ENCODE data around the gene ARHGEF3.
A peak's percentile ranks its signal among the peaks of the same experiment; 100 is the strongest.

ARHGEF3 gene

DNA sequence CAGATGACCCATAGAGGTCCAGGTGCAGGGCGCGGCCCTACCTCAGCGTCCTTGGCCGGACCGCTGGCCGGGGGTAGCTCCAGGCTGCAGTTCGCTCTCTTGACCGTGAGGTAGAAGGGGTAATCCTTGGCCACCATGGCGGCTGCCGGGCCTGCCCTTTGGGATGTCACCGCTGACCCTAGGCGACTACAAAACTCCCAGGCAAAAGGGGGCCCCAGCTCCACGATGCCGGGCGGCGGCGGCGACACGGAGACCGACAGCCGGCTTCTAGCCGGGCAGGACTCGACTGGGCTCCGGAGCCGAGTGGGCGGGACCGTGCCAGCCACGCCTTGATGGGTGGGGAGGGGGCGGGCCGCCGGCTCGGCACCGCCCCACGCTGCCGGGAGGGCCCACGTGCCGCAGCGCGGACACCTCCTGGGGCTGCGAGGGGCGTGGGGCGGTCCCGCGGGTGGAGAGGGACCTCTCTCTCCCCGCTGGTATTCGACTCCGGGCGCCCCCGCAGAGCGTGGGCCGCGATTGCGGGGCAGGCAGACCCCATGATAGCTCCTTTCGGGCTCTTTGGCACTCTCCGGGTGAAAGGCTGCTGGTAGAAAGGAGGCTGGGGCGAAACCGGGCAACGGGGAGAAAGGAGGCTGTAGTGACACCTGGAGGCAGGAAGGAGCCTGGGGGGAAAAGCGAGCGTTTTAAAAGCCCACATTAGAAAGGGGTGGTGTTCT, at the start of gene ARHGEF3 (continued):
- TF ChIP-seq ZNF423 (tag by site-specific recombination; IDR thresholded peaks at IDR 0.05) (0 out of 2 replicates have a peak, but pooled peaks have one; percentile 18), ZNF274 (IDR thresholded peaks at IDR 0.05; ENCODE audit: low read length) (no peak), ZNF274 (tag by site-specific recombination; IDR thresholded peaks at IDR 0.05; ENCODE audit: borderline replicate concordance) (no peak), ZNF514 (tag by site-specific recombination; IDR thresholded peaks at IDR 0.05) (no peak), ZNF169 (tag by site-specific recombination; IDR thresholded peaks at IDR 0.05) (no peak), ZNF585B (tag by site-specific recombination; IDR thresholded peaks at IDR 0.05) (no peak), ZNF114 (tag by site-specific recombination; IDR thresholded peaks at IDR 0.05) (no peak), ZNF571 (tag by site-specific recombination; IDR thresholded peaks at IDR 0.05) (no peak), ZNF747 (tag by site-specific recombination; IDR thresholded peaks at IDR 0.05) (no peak), YY1 (tag by site-specific recombination; IDR thresholded peaks at IDR 0.05) (no peak), GLI2 (tag by site-specific recombination; IDR thresholded peaks at IDR 0.05; ENCODE audit: borderline replicate concordance, low read depth) (no peak), MEIS1 (CRISPR knock-in tag; IDR thresholded peaks at IDR 0.05; ENCODE audit: borderline replicate concordance) (no peak), ZNF341 (tag by site-specific recombination; IDR thresholded peaks at IDR 0.05; ENCODE audit: low read depth) (no peak), ZFP37 (tag by site-specific recombination; IDR thresholded peaks at IDR 0.05) (no peak), KLF9 (tag by site-specific recombination; IDR thresholded peaks at IDR 0.05; ENCODE audit: low read depth) (peak; percentile 89), ZNF624 (tag by site-specific recombination; IDR thresholded peaks at IDR 0.05) (no peak), ZNF132 (tag by site-specific recombination; IDR thresholded peaks at IDR 0.05; ENCODE audit: borderline replicate concordance) (no peak), ZBTB1 (tag by site-specific recombination; IDR thresholded peaks at IDR 0.05) (no peak), ZNF660 (tag by site-specific recombination; IDR thresholded peaks at IDR 0.05) (0 out of 2 replicates have a peak, but pooled peaks have one; percentile 63)
- TF ChIP-seq, protein P1, sequence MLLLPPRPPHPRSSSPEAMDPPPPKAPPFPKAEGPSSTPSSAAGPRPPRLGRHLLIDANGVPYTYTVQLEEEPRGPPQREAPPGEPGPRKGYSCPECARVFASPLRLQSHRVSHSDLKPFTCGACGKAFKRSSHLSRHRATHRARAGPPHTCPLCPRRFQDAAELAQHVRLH (tag by site-specific recombination; IDR thresholded peaks at IDR 0.05), result no peak
- TF ChIP-seq, protein P2, sequence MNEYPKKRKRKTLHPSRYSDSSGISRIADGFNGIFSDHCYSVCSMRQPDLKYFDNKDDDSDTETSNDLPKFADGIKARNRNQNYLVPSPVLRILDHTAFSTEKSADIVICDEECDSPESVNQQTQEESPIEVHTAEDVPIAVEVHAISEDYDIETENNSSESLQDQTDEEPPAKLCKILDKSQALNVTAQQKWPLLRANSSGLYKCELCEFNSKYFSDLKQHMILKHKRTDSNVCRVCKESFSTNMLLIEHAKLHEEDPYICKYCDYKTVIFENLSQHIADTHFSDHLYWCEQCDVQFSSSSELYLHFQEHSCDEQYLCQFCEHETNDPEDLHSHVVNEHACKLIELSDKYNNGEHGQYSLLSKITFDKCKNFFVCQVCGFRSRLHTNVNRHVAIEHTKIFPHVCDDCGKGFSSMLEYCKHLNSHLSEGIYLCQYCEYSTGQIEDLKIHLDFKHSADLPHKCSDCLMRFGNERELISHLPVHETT (tag by site-specific recombination; IDR thresholded peaks at IDR 0.05), result no peak
- TF ChIP-seq, protein P3, sequence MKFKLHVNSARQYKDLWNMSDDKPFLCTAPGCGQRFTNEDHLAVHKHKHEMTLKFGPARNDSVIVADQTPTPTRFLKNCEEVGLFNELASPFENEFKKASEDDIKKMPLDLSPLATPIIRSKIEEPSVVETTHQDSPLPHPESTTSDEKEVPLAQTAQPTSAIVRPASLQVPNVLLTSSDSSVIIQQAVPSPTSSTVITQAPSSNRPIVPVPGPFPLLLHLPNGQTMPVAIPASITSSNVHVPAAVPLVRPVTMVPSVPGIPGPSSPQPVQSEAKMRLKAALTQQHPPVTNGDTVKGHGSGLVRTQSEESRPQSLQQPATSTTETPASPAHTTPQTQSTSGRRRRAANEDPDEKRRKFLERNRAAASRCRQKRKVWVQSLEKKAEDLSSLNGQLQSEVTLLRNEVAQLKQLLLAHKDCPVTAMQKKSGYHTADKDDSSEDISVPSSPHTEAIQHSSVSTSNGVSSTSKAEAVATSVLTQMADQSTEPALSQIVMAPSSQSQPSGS (tag by site-specific recombination; IDR thresholded peaks at IDR 0.05; ENCODE audit: low read depth), result no peak
- TF ChIP-seq, protein P4, sequence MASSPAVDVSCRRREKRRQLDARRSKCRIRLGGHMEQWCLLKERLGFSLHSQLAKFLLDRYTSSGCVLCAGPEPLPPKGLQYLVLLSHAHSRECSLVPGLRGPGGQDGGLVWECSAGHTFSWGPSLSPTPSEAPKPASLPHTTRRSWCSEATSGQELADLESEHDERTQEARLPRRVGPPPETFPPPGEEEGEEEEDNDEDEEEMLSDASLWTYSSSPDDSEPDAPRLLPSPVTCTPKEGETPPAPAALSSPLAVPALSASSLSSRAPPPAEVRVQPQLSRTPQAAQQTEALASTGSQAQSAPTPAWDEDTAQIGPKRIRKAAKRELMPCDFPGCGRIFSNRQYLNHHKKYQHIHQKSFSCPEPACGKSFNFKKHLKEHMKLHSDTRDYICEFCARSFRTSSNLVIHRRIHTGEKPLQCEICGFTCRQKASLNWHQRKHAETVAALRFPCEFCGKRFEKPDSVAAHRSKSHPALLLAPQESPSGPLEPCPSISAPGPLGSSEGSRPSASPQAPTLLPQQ (tag by site-specific recombination; IDR thresholded peaks at IDR 0.05), result peak; percentile 93
- TF ChIP-seq, protein P5, sequence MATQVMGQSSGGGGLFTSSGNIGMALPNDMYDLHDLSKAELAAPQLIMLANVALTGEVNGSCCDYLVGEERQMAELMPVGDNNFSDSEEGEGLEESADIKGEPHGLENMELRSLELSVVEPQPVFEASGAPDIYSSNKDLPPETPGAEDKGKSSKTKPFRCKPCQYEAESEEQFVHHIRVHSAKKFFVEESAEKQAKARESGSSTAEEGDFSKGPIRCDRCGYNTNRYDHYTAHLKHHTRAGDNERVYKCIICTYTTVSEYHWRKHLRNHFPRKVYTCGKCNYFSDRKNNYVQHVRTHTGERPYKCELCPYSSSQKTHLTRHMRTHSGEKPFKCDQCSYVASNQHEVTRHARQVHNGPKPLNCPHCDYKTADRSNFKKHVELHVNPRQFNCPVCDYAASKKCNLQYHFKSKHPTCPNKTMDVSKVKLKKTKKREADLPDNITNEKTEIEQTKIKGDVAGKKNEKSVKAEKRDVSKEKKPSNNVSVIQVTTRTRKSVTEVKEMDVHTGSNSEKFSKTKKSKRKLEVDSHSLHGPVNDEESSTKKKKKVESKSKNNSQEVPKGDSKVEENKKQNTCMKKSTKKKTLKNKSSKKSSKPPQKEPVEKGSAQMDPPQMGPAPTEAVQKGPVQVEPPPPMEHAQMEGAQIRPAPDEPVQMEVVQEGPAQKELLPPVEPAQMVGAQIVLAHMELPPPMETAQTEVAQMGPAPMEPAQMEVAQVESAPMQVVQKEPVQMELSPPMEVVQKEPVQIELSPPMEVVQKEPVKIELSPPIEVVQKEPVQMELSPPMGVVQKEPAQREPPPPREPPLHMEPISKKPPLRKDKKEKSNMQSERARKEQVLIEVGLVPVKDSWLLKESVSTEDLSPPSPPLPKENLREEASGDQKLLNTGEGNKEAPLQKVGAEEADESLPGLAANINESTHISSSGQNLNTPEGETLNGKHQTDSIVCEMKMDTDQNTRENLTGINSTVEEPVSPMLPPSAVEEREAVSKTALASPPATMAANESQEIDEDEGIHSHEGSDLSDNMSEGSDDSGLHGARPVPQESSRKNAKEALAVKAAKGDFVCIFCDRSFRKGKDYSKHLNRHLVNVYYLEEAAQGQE (tag by site-specific recombination; IDR thresholded peaks at IDR 0.05), result no peak
- TF ChIP-seq, protein P6, sequence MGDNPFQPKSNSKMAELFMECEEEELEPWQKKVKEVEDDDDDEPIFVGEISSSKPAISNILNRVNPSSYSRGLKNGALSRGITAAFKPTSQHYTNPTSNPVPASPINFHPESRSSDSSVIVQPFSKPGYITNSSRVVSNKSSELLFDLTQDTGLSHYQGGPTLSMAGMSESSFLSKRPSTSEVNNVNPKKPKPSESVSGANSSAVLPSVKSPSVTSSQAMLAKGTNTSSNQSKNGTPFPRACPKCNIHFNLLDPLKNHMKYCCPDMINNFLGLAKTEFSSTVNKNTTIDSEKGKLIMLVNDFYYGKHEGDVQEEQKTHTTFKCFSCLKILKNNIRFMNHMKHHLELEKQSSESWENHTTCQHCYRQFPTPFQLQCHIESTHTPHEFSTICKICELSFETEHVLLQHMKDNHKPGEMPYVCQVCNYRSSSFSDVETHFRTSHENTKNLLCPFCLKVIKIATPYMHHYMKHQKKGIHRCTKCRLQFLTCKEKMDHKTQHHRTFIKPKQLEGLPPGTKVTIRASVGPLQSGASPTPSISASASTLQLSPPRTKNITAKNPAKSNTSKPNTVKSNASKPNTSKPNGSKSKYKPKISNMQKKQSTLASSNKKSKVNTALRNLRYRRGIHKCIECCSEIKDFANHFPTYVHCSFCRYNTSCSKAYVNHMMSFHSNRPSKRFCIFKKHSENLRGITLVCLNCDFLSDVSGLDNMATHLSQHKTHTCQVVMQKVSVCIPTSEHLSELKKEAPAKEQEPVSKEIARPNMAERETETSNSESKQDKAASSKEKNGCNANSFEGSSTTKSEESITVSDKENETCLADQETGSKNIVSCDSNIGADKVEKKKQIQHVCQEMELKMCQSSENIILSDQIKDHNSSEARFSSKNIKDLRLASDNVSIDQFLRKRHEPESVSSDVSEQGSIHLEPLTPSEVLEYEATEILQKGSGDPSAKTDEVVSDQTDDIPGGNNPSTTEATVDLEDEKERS (tag by site-specific recombination; IDR thresholded peaks at IDR 0.05), result no peak
- TF ChIP-seq, protein P7, sequence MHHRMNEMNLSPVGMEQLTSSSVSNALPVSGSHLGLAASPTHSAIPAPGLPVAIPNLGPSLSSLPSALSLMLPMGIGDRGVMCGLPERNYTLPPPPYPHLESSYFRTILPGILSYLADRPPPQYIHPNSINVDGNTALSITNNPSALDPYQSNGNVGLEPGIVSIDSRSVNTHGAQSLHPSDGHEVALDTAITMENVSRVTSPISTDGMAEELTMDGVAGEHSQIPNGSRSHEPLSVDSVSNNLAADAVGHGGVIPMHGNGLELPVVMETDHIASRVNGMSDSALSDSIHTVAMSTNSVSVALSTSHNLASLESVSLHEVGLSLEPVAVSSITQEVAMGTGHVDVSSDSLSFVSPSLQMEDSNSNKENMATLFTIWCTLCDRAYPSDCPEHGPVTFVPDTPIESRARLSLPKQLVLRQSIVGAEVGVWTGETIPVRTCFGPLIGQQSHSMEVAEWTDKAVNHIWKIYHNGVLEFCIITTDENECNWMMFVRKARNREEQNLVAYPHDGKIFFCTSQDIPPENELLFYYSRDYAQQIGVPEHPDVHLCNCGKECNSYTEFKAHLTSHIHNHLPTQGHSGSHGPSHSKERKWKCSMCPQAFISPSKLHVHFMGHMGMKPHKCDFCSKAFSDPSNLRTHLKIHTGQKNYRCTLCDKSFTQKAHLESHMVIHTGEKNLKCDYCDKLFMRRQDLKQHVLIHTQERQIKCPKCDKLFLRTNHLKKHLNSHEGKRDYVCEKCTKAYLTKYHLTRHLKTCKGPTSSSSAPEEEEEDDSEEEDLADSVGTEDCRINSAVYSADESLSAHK (tag by site-specific recombination; IDR thresholded peaks at IDR 0.05), result peak; percentile 65; the same call in 1 of the 2 replicates

Data from HEK293 (cell line).